HG02759 (cell line): ENCODE results near the gene TRIM59.

Source experiments
- ATAC-seq: cut with Tn5 transposase; IDR thresholded peaks from one replicate; pipeline ENCODE4 v1.9.1; 2021; ENCODE audit warnings: mild to moderate bottlenecking, moderate library complexity; ENCODE audit not compliant: unreplicated experiment

Gene TRIM59, protein sequence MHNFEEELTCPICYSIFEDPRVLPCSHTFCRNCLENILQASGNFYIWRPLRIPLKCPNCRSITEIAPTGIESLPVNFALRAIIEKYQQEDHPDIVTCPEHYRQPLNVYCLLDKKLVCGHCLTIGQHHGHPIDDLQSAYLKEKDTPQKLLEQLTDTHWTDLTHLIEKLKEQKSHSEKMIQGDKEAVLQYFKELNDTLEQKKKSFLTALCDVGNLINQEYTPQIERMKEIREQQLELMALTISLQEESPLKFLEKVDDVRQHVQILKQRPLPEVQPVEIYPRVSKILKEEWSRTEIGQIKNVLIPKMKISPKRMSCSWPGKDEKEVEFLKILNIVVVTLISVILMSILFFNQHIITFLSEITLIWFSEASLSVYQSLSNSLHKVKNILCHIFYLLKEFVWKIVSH

DNA sequence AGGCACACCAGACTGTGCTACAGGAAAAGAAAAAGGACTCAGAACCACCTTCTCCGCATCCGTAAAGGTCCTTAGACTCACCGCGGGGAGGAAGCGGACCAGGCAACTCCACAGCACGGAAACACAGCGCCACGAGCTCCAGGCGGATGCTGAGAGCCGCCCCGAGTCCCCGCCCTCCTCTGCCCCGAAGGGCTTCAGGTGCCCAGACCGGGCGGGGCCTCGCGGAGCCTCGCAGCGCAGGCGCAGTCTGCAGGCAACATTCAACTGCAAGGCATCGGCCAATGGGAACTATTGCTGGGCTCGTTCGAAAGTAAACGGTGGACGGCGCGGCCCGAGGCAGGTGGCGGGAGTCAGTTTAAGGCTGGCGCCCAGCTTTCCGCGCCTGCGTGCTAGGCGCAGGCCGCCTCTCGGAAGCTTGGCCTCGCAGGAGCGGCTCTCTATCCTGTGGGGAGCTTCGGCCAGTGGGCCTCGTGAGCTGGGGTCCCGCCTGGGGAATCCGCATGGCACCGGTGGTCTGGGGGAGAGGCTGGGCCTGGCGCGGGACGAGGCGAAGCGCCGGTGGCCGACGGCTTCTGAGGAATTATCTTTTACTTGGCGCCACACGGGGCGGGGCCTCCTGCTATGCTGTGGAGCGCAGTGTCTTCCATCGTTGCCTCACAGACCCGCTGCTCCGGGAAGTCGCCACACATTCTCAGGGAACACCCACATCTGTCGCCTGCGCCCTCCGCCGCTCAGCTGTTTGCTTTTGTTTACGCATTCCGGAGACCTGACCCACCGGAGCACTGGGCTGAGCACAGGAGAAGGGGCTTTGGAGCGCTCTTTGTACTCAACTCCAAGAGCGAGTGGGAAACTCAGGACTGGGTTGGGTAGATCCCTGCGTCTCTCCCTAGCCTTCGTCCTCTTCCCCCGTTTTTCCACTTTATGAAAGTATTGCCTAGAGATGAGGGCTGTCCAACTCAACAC, at the start of gene TRIM59:
TSS of gene TRIM59 (minus strand) at position 151 of the 963 bp plus-strand sequence. CDS start 10,603 bp downstream, outside the sequence.
- ATAC-seq: peak; percentile 95

DNA sequence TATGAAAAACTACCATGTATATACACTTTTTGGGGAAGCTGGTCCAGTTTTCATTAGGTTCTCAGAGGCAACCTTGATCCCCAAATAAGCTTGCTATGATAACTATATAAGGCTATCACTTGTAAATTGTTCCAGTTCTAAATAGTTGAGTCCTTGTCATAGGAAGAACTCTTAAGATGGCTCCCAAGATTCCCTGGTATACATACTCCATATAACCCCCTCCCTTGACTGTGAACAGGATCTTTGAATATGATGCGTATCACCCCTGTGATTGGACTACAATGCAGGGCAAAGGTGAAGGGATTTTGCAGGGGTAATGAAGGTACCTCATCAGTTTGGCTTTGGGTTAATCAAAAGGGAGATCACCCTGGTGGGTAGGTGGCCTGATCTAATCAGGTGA, 48.6 kb upstream of the TRIM59 start:
- ATAC-seq: no peak

DNA sequence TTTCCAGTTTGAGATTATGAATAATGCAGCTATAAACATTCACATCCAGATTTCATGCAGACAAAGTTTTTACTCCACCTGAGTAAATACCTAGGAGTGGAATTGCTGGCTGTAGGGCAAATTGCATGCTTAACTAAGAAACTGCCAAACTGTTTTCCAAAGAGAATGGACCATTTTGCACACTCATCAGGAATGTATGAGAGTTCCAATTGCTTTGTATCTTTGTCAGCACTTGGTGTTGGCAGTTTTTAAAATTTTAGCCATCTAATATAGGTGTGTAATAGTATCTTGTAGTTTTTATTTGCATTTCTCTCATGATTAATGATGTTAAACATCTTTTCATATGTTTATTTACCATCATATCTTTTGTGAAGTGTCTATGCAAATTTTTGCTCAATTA, 40.6 kb upstream of the TRIM59 start:
- ATAC-seq: no peak

DNA sequence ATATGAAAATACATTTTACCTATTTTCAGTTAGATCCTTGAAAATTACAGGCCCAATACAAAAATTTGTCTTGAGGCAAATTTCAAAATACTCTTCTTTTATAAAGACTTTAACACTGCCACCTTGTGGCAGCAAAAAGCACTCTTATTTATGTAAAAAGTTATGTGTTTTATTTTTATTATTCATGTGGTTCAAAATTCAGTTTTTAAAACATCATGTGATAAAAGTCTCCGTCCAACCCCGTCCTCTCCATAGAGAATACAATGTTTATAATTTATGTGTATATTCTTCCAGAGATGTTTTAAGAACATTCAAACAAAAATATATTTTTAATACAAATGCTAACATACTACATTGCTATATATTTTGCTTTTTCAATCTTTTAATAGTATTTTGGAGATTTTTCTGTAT, 36.9 kb upstream of the TRIM59 start:
- no peak for ATAC-seq

- no peak for ATAC-seq
Observed at GRCh38 chr3:160482796-160483195, 33.2 kb upstream of the TRIM59 start.

DNA sequence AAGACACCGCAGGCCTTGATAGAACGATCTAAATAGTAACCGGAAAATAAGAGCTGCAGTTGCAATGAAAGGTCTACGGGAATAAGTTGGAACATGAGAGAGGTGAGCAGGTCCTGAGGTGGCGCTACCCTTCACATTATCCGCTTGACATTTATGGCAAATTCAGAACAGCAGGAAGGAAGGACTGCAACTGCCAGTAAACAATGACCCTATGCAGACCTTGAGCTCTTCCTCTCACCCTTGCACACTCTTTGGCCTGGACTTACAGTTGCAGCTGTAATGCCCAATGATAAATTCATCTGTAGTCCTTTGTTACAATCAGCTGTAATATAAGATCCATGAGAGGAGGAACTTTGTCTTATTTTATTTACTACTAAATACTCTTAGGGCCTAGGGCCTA, 32.3 kb upstream of the TRIM59 start:
- no peak for ATAC-seq

DNA sequence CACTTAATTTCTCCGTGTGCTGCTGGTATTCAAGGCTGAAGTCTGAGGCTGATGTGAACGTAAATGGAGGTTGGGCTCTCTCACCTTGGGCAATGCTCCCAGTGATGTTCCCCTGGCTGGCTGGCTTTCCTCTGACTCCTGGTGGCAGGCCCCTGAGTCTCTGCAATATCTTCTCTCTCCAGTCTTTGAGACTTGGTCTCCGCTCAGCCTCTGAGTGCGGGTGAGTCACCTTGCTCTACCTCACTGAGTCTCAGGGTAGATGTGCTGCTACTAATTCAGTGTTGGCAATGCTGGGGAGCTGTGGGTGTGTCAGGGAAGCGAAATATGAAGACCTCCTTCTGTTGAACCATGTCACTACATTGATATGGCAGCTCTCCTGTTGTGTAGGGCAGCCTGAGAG, 31.3 kb upstream of the TRIM59 start:
- no peak for ATAC-seq

DNA sequence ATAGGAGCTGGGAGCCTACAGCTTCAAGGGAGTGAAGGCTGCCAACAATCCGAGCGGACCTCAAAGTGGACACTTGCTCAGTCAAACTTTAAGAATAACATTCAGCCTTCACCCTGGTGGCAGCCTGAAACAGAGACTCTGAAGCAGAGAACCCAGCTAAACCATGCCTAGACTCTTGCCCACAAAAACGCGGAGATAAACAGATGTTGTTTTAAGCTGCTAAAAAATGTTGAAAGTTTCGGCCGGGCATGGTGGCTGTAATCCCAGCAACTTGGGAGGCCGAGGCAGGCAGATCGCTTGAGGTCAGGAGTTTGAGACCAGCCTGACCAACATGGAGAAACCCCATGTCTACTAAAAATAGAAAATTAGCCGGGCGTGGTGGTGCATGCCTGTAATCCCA, 29.8 kb upstream of the TRIM59 start:
- no peak for ATAC-seq

DNA sequence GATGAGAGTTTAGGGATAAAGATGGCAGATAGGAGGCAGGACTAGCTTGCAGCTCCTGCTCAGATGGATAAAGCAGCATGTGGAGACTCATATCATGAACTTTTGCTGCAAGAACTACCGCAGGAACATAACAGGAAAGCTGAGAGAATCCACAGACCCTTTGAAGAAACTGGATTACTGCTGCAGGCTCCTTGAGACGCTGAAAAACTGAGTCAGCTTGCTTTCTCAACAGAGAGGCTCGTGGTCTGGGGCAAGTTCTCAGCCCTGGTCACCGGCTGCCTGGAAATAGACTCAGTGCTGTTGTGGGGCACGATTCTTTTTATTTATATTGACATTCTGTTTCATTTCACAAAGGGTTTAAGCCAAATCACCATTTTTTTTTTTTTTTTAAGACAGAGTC, 28.8 kb upstream of the TRIM59 start:
- ATAC-seq: no peak

- no peak for ATAC-seq
Observed at GRCh38 chr3:160477750-160478149, 28.2 kb upstream of the TRIM59 start.

DNA sequence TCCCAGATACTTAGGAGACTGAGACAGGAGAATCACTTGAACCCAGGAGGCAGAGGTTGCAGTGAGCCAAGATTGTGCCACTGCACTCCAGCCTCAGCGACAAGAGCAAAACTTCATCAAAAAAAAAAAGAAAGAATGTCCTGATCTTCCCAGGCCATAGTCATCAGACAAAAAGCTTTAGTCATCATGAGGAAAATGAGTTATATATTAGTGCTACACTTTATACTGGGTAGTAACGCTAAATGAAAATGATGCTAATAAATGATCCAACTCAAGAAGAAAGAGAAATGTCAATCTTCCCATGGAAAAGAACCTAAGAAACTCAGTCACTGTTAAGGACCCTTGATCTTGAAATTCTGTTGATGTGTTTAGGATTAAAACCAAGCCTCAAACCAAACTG, 26.3 kb upstream of the TRIM59 start:
- no peak for ATAC-seq

GRCh38 chr3:160475153-160475552, 25.6 kb upstream of the TRIM59 start:
- no peak for ATAC-seq

DNA sequence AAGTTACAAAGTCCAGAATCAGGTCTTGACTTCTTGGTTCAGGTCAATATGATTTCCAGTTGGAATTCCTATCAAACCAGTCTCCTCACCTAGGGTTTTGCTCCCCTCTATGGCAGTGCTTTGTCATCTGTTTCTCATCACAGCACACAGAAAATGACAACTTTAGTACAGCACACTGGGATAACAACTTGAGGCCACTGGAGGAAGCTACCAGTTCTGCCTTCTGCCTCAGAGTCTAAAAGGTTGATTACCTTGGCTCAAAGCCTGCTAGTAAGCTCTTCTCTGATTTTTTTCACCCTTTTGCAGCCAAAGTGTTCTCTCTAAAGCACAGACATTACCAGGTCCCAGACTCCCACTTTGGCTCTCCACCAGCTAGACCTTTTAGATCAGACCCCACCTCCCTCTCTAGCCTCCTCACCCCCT, 24.8 kb upstream of the TRIM59 start:
- no peak for ATAC-seq

DNA sequence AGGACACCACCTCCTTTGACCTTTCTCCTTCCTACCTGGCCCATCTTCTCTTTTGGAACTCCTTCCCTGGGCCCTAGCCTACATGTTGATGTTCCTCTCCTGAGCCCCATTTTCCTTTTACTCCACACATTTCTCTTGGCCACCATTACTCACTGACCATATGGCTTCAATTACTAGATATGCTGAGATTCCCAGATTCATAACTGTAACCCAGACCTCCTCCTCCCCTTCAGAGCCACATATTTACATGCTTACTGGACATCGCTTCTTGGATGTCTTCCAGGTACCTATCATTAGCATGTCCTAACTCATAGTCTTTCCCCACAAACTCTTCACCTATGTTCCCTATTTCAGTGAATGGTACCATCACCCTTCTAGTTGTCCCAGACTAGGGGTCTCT, 24.4 kb upstream of the TRIM59 start:
- ATAC-seq: no peak

GRCh38 chr3:160473221-160473620, 23.6 kb upstream of the TRIM59 start:
- no peak for ATAC-seq

GRCh38 chr3:160472344-160472743, 22.8 kb upstream of the TRIM59 start:
- peak; percentile 85 for ATAC-seq

DNA sequence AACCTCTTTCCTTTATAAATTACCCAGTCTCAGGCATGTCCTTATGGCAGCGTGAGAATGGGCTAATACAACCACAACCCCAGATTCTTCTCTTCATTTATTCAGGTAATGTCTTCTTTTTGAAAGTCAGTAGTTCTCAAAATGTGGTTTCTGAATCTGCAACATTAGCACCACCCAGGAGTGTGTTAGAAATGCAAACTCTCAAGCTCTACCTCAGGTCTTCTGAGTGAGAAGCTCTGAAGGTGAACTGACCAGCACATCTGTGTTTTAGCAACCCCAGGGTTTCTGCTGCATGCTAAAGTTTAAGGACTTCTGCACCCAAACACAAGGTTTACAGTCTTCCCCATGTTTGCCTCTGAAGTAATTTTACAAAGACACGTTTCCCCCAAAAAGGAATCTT, 22.3 kb upstream of the TRIM59 start:
- no peak for ATAC-seq

- no peak for ATAC-seq
Observed at GRCh38 chr3:160470181-160470580, 20.6 kb upstream of the TRIM59 start.

- no peak for ATAC-seq
Observed at GRCh38 chr3:160464971-160465370, 15.4 kb upstream of the TRIM59 start.

GRCh38 chr3:160464321-160464720, 14.7 kb upstream of the TRIM59 start:
- no peak for ATAC-seq

DNA sequence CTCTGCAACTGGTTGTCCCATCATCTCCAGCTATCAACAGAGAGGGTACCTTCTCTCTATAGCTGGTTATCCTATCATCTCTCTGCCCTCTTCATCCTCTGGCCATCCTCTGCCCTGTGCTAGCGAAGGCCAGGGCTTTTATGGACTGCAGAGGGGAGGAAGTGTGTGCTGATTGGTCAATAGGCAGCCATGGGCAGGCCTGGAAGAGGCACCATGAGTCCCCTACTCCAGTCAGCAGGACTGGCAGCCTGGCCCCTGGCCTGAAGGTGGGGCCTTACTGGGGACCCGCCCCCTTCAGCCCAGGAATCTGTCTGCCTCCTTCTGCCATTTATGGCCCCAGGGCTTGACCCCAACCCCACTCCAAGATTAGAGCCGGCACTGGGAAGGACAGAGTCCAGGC, 10.4 kb upstream of the TRIM59 start:
- ATAC-seq: no peak

DNA sequence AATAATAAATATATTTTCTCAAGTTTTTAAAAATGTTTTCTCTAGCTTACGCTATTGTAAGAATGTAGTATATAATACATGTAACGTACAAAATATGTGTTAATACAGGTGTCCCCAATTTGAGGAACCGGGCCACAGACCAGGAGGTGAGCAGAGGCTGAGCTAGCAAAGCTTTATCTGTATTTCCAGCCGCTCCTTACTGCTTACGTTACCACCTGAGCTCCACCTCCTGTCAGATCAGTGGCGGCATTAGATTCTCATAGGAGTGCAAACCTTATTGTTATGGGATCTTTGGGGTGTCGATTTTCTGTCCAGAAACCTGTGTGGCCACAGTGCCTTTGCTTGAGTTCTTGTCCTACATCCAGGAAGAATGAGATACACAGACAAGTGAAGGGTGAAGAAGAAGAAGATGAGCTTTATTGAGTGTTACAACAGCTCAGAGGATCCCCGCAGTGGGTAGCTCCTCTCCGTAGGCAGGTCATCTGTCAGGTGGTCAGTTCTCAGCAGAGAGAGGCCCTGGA, 9.9 kb upstream of the TRIM59 start:
- no peak for ATAC-seq
